Smooth muscle cell (in vitro differentiated cells): ENCODE results near the gene FCHO1. TPM values are rescaled to one million over a fixed set of nuclear protein-coding genes. Genes with fewer than 3 reads are reported as not detected.

Source experiments
- DNase-seq: peaks from one replicate; lab custom pipeline; 2025; ENCODE audit not compliant: unreplicated experiment; lab: John Stamatoyannopoulos, UW
- H2AFZ ChIP-seq: fragments of 200-600 bp; sonication (generic); 2 replicates; pipeline ENCODE4 v1.6.0; 2016; ENCODE audit warnings: antibody characterized with exemption, low read depth, mild to moderate bottlenecking
- H3F3A ChIP-seq: fragments of 200-600 bp; sonication (generic); 2 replicates; pipeline ENCODE4 v1.6.0; 2017; ENCODE audit warnings: antibody characterized with exemption, low read depth
- H3K27ac ChIP-seq: fragments of 200-600 bp; sonication (generic); 2 replicates; pipeline ENCODE4 v1.5.1; 2016; ENCODE audit warnings: low read depth, mild to moderate bottlenecking
- H3K27me3 ChIP-seq: fragments of 200-600 bp; sonication (generic); 2 replicates; pipeline ENCODE4 v1.6.1; 2016; ENCODE audit warnings: low read depth, mild to moderate bottlenecking
- H3K36me3 ChIP-seq: fragments of 200-600 bp; sonication (generic); 2 replicates; pipeline ENCODE4 v1.5.1; 2016; ENCODE audit warnings: low read depth
- H3K4me1 ChIP-seq: fragments of 200-600 bp; sonication (generic); 2 replicates; pipeline ENCODE4 v1.5.1; 2016; ENCODE audit warnings: low read depth
- H3K4me2 ChIP-seq: fragments of 200-600 bp; sonication (generic); 2 replicates; pipeline ENCODE4 v1.6.0; 2016; ENCODE audit warnings: mild to moderate bottlenecking
- H3K4me3 ChIP-seq: fragments of 200-600 bp; sonication (generic); 2 replicates; pipeline ENCODE4 v1.5.1; 2016; ENCODE audit warnings: mild to moderate bottlenecking
- H3K79me2 ChIP-seq: fragments of 200-600 bp; sonication (generic); 2 replicates; pipeline ENCODE4 v1.6.0; 2016; ENCODE audit warnings: low read depth, mild to moderate bottlenecking
- H3K9ac ChIP-seq: fragments of 200-600 bp; sonication (generic); 2 replicates; pipeline ENCODE4 v1.6.0; 2016; ENCODE audit warnings: low read depth
- H3K9me3 ChIP-seq: fragments of 200-600 bp; sonication (generic); replicated peaks from 2 replicates; pipeline ENCODE4 v1.5.1; 2016; ENCODE audit warnings: low read depth
- H4K20me1 ChIP-seq: fragments of 200-600 bp; sonication (generic); 2 replicates; pipeline ENCODE4 v1.6.0; 2016; ENCODE audit warnings: low read depth
- CTCF ChIP-seq: fragments of 200-600 bp; sonication (generic); IDR thresholded peaks from 2 replicates; pipeline ENCODE4 v1.5.1; 2017; ENCODE audit warnings: borderline replicate concordance, mild to moderate bottlenecking, antibody characterized with exemption; ENCODE audit not compliant: insufficient read depth, poor library complexity, severe bottlenecking
- WGBS: methylation state at CpG from one replicate; pipeline ENCODE4 v1.1.7; 2016; ENCODE audit warnings: low lambda C conversion rate; 5-methylcytosine and 5-hydroxymethylcytosine counted together
- polyA plus RNA-seq: library from polyadenylated mRNA; unstranded; fragments of >200 nt; fragmentation: Nextera tagmentation; extraction: Ambion mirVana; gene quantifications from 2 replicates; pipeline ENCODE4 v1.2.1, GENCODE V29; 2016
- total RNA-seq: library from RNA; depleted of rRNA; stranded (reverse); fragments of >200 nt; gene quantifications from 2 replicates; pipeline ENCODE4 v1.2.3, GENCODE V29; 2014

The FCHO1 gene
- total and polyA plus RNA-seq, 2 experiments from 2014 or later: 1.0 to 5.3 TPM

- WGBS: 97% methylated on average over 7 of the region's 7 CpGs
- TF ChIP-seq CTCF: no peak
- H3K4me1 ChIP-seq: peaks cover 8% of the 10 kb centered on the region
- H2AFZ ChIP-seq: no peak overlapping the region
- H3K27me3 ChIP-seq: no peaks in the 10 kb centered on the region
- H3K9me3 ChIP-seq: no peaks in the 10 kb centered on the region
- H4K20me1 ChIP-seq: peaks cover 53% of the 10 kb centered on the region
- no peak overlapping the region for H3K9ac ChIP-seq
- H3F3A ChIP-seq: no peaks in the 10 kb centered on the region
- no peak overlapping the region for H3K4me2 ChIP-seq
- no peaks in the 10 kb centered on the region for H3K36me3 ChIP-seq
- DNase-seq: no peak
- H3K79me2 ChIP-seq: peaks cover 34% of the 10 kb centered on the region
- no peak overlapping the region for H3K4me3 ChIP-seq
- no peak overlapping the region for H3K27ac ChIP-seq
Observed at GRCh38 chr19:17724655-17725054, 26.6 kb upstream of the FCHO1 start.

GRCh38 chr19:17725422-17726078, 25.7 kb upstream of the FCHO1 start:
- Histone ChIP-seq H3K9me3 (no peaks in the 10 kb centered on the region), H3K79me2 (peaks cover 34% of the 10 kb centered on the region), H3K4me2 (no peak overlapping the region), H3K36me3 (peaks cover 5% of the 10 kb centered on the region), H2AFZ (no peak overlapping the region), H3K4me1 (peaks cover 3% of the 10 kb centered on the region), H3K27ac (no peak overlapping the region), H4K20me1 (peaks cover 54% of the 10 kb centered on the region), H3F3A (no peaks in the 10 kb centered on the region), H3K27me3 (no peaks in the 10 kb centered on the region), H3K9ac (no peak overlapping the region), H3K4me3 (no peak overlapping the region)
- TF ChIP-seq CTCF: peak; percentile 30
- WGBS: 91% methylated on average over 21 of the region's 21 CpGs
- DNase-seq: no peak

GRCh38 chr19:17726136-17726741, 25.0 kb upstream of the FCHO1 start:
- H3K79me2 ChIP-seq: peaks cover 34% of the 10 kb centered on the region

More at GRCh38 chr19:17726136-17726741, 25.0 kb upstream of the FCHO1 start:
- Histone ChIP-seq H3K36me3 (peaks cover 8% of the 10 kb centered on the region), H3K27me3 (no peaks in the 10 kb centered on the region), H4K20me1 (peaks cover 52% of the 10 kb centered on the region), H3K9ac (no peak overlapping the region), H3K4me2 (no peak overlapping the region), H3K27ac (no peak overlapping the region), H3K9me3 (no peaks in the 10 kb centered on the region), H3K4me3 (no peak overlapping the region), H2AFZ (no peak overlapping the region), H3K4me1 (no peaks in the 10 kb centered on the region), H3F3A (no peaks in the 10 kb centered on the region)
- WGBS: 98% methylated on average over 43 of the region's 59 CpGs
- TF ChIP-seq CTCF: no peak
- DNase-seq: no peak
